ENCODE data around the gene GP5. TPM values are rescaled to one million over a fixed set of nuclear protein-coding genes. Genes with fewer than 3 reads are reported as not detected.

GP5 gene
- total RNA-seq, 1 donor from 2014 or later: 0.12 TPM

DNA sequence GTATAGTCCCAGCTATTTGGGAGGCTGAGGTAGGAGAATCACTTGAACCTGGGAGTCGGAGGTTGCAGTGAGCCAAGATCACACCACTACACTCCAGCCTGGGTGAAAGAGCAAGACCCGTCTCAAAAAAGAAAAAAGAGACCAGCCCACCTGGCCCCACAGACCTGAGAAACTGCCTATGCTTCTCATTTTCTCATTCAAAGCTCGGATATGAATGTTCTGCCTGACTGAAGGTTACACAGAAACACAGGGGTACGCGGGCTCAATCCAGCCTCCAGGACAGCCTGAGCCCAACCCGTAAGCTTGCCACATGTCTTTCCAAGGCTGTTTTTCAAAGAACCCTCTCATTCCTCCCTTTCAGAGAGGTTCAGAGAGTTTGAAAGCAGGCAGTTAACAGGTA is 19.8 kb downstream of the GP5 start:
- no peak overlapping the region for H3K27ac Mint-ChIP-seq
- peaks cover 2% of the 10 kb centered on the region for H3K4me1 Mint-ChIP-seq
- H3K4me3 Mint-ChIP-seq: no peak overlapping the region

DNA sequence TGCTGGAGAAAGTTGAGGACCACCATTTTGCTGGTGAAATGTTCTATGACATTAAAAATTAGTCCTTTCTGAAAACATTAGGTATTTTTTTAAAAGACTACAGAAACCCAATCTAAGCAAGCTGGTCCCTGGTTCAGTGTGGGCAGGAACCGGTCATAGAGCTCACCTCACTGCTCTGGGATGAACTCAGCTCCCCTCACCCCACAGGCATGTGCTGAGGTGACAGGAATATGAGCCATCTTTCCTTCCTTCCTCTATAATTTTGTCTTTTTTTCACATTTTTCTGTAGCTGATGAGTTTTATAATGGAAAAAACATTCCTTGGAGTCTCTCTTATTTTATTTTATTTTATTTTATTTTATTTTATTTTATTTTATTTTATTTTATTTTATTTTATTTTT is 21.4 kb downstream of the GP5 start:
- intact Hi-C loops (cut with micrococcal nuclease): no loop called here
- DNase-seq: no peak
- Mint-ChIP-seq H3K27me3 (peaks cover 16% of the 10 kb centered on the region), H3K36me3 (ENCODE audit: low read depth) (no peaks in the 10 kb centered on the region), H3K27ac (no peak overlapping the region), H3K4me1 (peaks cover 2% of the 10 kb centered on the region), H3K4me3 (no peak overlapping the region), H3K9me3 (no peaks in the 10 kb centered on the region)

More for the DNA sequence above, 19.8 kb downstream of the GP5 start:
- Mint-ChIP-seq H3K36me3 (ENCODE audit: low read depth) (no peaks in the 10 kb centered on the region), H3K9me3 (no peaks in the 10 kb centered on the region), H3K27me3 (peaks cover 21% of the 10 kb centered on the region)
- intact Hi-C loops (cut with micrococcal nuclease): no loop called here
- no peak for DNase-seq

DNA sequence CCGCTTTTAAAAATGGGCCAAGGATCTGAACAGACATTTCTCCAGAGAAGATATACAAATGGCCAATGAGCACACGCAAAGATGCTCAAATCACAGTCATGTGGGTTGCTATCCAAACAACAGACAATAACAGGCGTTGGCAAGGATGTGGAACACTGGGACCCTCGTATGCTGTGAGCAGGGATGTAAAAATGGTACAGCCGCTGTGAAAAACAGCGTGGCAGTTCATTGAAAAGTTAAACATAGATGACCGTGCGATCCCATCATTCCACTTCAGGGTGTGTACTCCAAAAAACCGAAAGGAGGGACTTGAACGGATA is 22.9 kb downstream of the GP5 start:
- no peaks in the 10 kb centered on the region for H3K36me3 Mint-ChIP-seq (ENCODE audit: low read depth)
- no peaks in the 10 kb centered on the region for H3K9me3 Mint-ChIP-seq
- intact Hi-C loops (cut with micrococcal nuclease): no loop called here
- H3K27me3 Mint-ChIP-seq: peaks cover 13% of the 10 kb centered on the region
- no peak overlapping the region for H3K27ac Mint-ChIP-seq
- H3K4me3 Mint-ChIP-seq: no peak overlapping the region
- DNase-seq: no peak
- H3K4me1 Mint-ChIP-seq: no peaks in the 10 kb centered on the region

DNA sequence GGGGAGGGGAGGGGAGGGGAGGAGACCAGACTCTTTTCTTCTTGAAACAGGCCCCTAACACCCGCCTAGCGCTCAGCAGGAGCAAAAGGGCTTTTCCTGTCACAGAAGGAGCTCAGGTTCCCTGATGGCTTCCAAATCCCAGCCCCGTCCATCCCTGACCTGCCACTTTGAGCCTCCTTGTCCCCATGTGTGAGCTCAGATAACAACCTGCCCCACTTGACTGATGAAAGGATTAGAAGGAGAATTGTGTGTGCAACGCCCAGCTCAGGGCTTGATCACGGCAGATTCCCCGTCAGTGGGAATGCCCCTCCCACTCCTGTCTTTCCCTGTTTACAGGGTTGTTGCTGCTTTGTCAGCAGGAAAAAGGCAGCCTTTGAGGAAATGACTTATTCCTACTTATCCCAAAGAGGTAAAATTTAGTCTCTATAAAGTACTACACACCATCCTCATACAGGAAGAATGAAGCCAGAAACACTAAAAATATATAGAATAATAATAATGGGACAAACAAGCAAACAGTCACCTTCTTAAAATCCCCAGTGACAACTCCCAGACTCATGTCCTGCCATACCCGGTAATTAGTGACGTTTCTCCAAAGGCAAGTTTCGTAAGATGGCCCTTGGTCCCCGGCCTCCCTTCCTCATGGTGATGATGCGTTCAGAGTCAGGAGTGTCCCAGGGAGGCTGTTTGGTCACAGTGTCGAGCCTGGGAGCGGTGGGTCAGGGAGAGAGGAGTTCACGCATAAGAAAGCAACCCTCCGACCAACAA is 23.4 kb downstream of the GP5 start:
- peaks cover 17% of the 10 kb centered on the region for H3K27me3 Mint-ChIP-seq
- no peaks in the 10 kb centered on the region for H3K4me1 Mint-ChIP-seq
- H3K36me3 Mint-ChIP-seq (ENCODE audit: low read depth): no peaks in the 10 kb centered on the region
- no peak for DNase-seq
- no peak overlapping the region for H3K4me3 Mint-ChIP-seq
- intact Hi-C loops (cut with micrococcal nuclease): no loop called here
- no peak overlapping the region for H3K27ac Mint-ChIP-seq
- H3K9me3 Mint-ChIP-seq: no peaks in the 10 kb centered on the region

DNA sequence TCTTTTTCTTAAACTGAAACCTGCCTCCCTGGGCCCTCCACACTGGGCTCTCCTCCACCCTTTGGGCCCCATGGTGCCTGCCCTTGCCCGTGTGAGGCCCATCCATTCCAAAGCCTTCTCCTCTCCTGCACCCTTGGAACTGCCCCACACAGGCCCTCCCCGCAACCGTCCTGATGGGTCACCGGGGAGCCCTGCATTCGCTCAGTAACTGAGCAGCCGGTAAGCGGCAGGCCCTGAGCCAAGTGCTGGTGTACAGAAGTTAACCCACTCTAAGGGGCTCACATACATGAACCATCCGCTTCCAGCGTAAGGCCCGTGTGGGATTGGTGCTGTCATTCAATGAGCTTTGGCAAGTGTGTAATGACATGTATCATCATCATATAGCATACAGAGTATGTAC is 24.1 kb downstream of the GP5 start:
- H3K27ac Mint-ChIP-seq: no peak overlapping the region
- H3K36me3 Mint-ChIP-seq (ENCODE audit: low read depth): no peaks in the 10 kb centered on the region
- no peaks in the 10 kb centered on the region for H3K9me3 Mint-ChIP-seq
- intact Hi-C loops (cut with micrococcal nuclease): no loop called here
- DNase-seq: no peak
- H3K4me3 Mint-ChIP-seq: no peak overlapping the region
- H3K4me1 Mint-ChIP-seq: no peaks in the 10 kb centered on the region
- H3K27me3 Mint-ChIP-seq: peaks cover 19% of the 10 kb centered on the region

DNA sequence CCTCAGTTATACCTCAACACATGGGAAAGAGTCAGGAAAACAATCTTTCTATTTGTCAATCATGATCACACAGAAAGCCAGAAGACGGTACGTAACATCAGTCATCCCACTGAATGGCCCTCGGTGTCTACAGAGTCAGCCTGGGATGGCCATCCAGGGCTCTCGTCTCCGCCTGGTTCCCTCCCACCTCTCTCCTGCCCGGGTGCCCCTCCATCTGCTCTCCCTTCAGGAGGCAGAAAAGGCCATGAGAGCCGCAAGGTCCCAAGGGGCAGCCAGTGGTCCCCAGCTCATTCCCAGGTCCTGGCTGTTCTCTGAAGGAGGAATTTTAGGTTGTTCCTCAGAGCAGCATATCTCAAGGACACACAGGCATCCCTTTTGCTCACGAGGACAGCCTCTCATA is 25.2 kb downstream of the GP5 start:
- H3K4me3 Mint-ChIP-seq: no peak overlapping the region
- H3K4me1 Mint-ChIP-seq: no peaks in the 10 kb centered on the region
- H3K27ac Mint-ChIP-seq: no peak overlapping the region
- H3K27me3 Mint-ChIP-seq: peaks cover 27% of the 10 kb centered on the region
- no peak for DNase-seq
- H3K9me3 Mint-ChIP-seq: no peaks in the 10 kb centered on the region
- no peaks in the 10 kb centered on the region for H3K36me3 Mint-ChIP-seq (ENCODE audit: low read depth)
- intact Hi-C loops (cut with micrococcal nuclease): no loop called here

DNA sequence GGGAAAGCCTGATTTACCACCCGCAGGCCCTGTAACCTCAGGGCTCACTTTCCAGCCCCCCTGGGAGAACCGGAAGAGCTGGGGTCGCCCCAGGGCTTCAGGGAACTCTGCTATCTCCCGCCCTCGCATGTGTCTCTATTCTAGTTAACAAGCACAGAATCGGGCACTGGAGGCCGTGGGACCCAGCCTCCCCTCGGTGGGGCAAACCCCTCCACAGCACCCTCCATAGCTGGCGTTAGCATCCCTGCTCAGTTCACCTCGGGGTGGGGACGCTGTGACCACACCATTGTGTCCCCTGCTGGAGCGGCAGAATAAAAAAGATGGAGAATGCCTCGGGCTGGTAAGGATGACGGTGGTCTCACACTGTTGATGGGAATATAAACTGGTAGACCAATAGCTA is 26.0 kb downstream of the GP5 start:
- Mint-ChIP-seq H3K27ac (no peak overlapping the region), H3K9me3 (no peaks in the 10 kb centered on the region), H3K4me1 (no peaks in the 10 kb centered on the region), H3K4me3 (no peak overlapping the region), H3K27me3 (peaks cover 33% of the 10 kb centered on the region), H3K36me3 (ENCODE audit: low read depth) (no peaks in the 10 kb centered on the region)
- DNase-seq: no peak
- intact Hi-C loops (cut with micrococcal nuclease): no loop called here

DNA sequence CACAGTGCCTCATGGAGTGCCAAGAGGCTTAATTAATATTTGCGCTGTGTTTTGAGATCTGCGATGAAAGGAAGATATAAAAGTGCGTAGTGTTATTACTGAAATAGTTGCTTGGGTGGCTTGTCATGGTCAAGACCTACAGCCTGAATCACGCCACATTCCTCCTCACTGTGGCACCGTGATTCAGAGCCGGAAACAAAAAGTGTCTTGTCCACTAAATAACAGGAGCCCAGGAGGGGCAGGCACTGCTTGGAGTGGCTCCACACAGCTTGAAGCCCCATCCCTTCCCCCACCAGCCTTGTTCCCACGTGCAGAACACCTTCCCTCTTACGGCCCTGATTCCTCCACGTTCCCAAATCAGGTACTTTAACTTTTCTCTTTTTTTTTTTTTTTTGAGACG is 28.3 kb downstream of the GP5 start:
- H3K36me3 Mint-ChIP-seq (ENCODE audit: low read depth): no peaks in the 10 kb centered on the region
- intact Hi-C loops (cut with micrococcal nuclease): no loop called here
- DNase-seq: no peak
- H3K27ac Mint-ChIP-seq: no peak overlapping the region
- H3K4me3 Mint-ChIP-seq: no peak overlapping the region
- H3K4me1 Mint-ChIP-seq: no peaks in the 10 kb centered on the region
- peaks cover 36% of the 10 kb centered on the region for H3K27me3 Mint-ChIP-seq
- H3K9me3 Mint-ChIP-seq: no peaks in the 10 kb centered on the region

DNA sequence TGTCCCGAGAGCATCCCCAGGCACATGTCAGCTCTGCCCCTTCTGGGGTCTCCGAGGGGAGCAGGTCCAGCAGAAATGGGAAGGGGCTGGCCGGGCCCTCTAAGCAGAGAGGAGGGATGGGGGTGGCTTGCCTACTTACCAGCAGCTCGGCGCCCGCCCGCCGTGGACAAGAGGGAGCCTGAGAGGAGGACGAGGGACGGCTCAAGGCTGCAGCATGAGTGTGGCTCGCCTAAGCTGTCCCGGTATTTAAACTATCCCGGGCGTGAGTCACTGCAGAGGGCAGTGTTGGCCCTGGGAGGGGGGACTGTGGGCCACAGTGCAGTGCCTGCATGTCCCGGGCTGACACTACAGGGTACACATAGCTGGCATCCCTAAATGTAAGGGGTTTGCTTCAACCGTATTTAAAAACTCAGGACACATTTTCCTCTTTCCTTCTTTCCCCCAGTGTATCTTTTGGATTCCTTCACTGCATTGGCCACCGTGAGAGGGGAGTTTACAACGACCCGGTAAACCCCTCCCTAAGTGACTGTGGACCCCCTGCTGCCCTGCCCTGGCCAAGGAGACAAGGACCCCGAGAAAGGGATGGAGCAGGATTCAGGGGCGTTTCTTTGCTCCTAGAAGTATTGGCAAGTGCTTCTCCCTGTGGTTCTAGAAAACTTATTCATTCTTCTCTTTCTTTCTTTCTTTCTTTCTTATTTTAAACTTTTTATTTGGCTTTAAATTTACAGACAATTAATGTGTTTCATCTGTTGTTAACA is 29.4 kb downstream of the GP5 start, which contains the start of gene LRRC15:
TSS of gene LRRC15 (minus strand) at position 222 of the 758 bp plus-strand sequence. CDS start 8,700 bp downstream, outside the sequence.
- no peak within 1 kb of the TSS for H3K27ac Mint-ChIP-seq
- intact Hi-C loops (cut with micrococcal nuclease): no loop called here
- H3K27me3 Mint-ChIP-seq: peaks cover 31% of the 10 kb centered on the region
- no peak within 1 kb of the TSS for H3K4me3 Mint-ChIP-seq
- no peaks in the 10 kb centered on the region for H3K9me3 Mint-ChIP-seq
- H3K4me1 Mint-ChIP-seq: no peaks in the 10 kb centered on the region
- no peaks in the 10 kb centered on the region for H3K36me3 Mint-ChIP-seq (ENCODE audit: low read depth)
- no peak for DNase-seq

DNA sequence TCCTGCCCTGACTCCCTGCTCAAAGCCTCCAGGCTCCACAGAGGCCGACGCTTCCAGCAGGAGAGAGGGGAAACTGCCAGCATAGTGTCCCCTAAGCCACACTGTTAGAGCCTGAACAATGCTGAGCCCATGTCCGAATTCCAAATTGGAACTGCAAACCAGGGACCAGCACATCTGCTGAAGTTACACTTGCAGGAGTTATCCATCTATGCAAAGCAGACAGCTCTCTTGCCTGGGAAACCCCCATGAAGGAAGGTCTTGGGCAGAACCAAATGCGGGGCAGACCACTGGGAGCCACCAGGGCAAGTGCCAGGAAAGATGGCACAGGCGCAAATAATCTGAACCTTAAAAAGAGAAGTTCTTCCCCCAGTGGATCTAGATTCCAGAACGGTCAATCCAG is 30.1 kb downstream of the GP5 start:
- H3K4me3 Mint-ChIP-seq: no peak overlapping the region
- H3K27me3 Mint-ChIP-seq: peaks cover 31% of the 10 kb centered on the region
- H3K4me1 Mint-ChIP-seq: no peaks in the 10 kb centered on the region

DNA sequence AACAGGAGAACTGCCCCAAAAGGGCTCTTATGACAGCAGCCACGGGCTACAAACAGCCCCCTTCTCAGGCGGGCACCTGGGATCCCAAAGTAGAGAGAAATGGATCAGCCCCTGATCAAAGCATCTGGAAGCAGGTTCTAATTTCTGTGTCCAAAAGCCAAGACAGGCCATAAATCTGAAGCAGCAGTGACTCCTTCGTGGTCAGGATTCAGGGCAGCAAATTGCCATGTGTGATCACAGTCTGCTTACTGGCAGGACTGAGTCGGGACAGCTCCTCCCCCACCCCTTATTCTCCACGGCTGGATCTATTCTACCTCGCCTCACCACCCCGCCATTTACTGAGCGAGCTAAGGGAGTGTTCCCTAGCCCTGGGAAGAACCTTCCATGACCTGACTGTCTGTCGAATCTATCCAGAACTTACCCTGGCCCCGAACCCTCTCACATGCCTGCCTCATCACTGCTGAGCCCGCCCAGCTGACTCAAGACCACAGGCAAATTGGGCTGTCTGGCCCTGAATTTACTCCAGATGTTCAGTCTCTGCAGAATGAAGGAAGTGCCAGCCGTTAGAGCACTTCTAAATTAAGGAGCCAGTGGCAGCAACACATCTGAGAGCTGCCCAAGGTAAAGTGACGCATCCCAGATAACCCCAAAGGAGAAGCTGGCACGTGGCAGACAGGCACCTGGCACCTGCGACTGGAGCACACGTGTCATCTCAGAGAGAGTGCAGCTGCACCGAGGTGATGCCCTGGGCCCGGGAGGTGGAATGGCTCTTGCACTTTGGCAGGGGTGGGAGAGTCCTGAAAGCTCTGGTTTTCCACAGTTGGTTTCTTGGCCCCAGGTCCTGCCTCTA is 30.8 kb downstream of the GP5 start:
- intact Hi-C loops (cut with micrococcal nuclease): no loop called here
- Mint-ChIP-seq H3K9me3 (no peaks in the 10 kb centered on the region), H3K27me3 (peaks cover 35% of the 10 kb centered on the region), H3K27ac (no peak overlapping the region), H3K4me1 (no peaks in the 10 kb centered on the region), H3K4me3 (no peak overlapping the region), H3K36me3 (ENCODE audit: low read depth) (no peaks in the 10 kb centered on the region)
- no peak for DNase-seq

More for the DNA sequence above, 30.1 kb downstream of the GP5 start:
- intact Hi-C loops (cut with micrococcal nuclease): no loop called here
- no peak for DNase-seq
- H3K27ac Mint-ChIP-seq: no peak overlapping the region
- no peaks in the 10 kb centered on the region for H3K9me3 Mint-ChIP-seq
- H3K36me3 Mint-ChIP-seq (ENCODE audit: low read depth): no peaks in the 10 kb centered on the region

DNA sequence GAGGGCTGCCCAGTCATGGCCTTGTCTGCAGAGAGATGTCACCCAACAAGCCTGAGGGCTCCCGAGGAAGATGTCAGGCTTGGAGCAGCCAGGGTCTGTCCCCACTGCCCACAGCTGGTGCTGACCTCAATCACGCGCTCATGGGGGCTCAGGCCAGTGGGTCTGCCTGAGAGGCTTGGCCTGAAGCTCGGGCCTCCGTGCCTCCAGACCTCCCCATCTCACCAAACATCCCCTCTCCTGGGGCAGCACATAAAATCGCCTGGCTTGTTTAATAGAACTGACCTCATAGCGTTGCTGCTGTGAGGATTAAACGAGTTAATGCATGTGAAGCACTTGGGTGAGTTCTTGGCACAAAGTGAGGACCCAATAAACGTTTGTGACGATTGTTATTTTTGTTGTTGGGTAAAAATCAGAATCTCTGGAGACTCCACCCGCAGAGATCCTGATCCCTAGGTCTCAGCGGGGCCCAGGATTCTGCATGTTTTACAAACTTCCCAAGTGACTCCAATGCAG is 33.0 kb downstream of the GP5 start:
- H3K4me1 Mint-ChIP-seq: no peaks in the 10 kb centered on the region
- H3K36me3 Mint-ChIP-seq (ENCODE audit: low read depth): no peaks in the 10 kb centered on the region
- H3K9me3 Mint-ChIP-seq: no peaks in the 10 kb centered on the region
- DNase-seq: no peak
- peaks cover 35% of the 10 kb centered on the region for H3K27me3 Mint-ChIP-seq
- intact Hi-C loops (cut with micrococcal nuclease): no loop called here
- no peak overlapping the region for H3K4me3 Mint-ChIP-seq
- H3K27ac Mint-ChIP-seq: no peak overlapping the region

DNA sequence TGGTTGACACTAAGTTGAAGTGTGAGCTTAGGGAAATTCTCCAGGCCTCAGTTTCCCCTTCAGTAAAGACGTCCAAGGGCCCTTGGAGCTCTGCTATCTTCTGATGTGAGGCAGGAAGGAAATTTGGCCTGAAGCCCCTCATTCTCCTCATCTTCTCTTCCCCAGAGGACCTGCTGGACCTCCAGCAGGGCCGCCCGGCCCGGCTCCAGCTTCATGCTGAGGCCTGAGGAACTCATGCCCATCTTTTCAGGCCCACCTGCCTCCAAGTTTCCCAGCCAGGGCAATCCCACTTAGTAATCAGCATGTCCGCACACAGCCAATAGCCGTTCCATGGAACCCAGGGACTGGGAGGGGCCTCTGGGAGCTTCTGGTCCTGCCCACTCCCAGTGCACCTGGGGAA is 33.5 kb downstream of the GP5 start:
- Mint-ChIP-seq H3K27ac (no peak overlapping the region), H3K4me1 (no peaks in the 10 kb centered on the region), H3K4me3 (no peak overlapping the region), H3K9me3 (no peaks in the 10 kb centered on the region), H3K27me3 (peaks cover 30% of the 10 kb centered on the region), H3K36me3 (ENCODE audit: low read depth) (no peaks in the 10 kb centered on the region)
- intact Hi-C loops (cut with micrococcal nuclease): no loop called here
- DNase-seq: no peak
